HEK293T (cell line): ENCODE data around the gene SFXN4.
"Not testable (repeated sequence)": the region's sequence is repeated elsewhere in the genome, so short reads cannot be mapped to it uniquely, and the experiment has no call there.

ENCODE experiments used
- FOXK2 ChIP-seq: fragments of 450-650 bp; IDR thresholded peaks from 2 replicates; pipeline ENCODE4 v1.6.1; 2016; ENCODE audit warnings: mild to moderate bottlenecking
- FOXM1 ChIP-seq: fragments of 450-650 bp; IDR thresholded peaks from 2 replicates; pipeline ENCODE4 v1.6.1; 2017; ENCODE audit warnings: mild to moderate bottlenecking, borderline replicate concordance
- HDGF ChIP-seq: fragments of 450-650 bp; IDR thresholded peaks from 2 replicates; pipeline ENCODE4 v1.6.1; 2017; ENCODE audit warnings: antibody characterized with exemption, borderline replicate concordance
- LEF1 ChIP-seq: fragments of 450-650 bp; IDR thresholded peaks from 2 replicates; pipeline ENCODE4 v1.6.1; 2017; ENCODE audit warnings: mild to moderate bottlenecking, borderline replicate concordance
- SP1 ChIP-seq: fragments of 450-650 bp; IDR thresholded peaks from 2 replicates; pipeline ENCODE4 v1.6.1; 2017
- SUZ12 ChIP-seq: fragments of 450-650 bp; IDR thresholded peaks from 2 replicates; pipeline ENCODE4 v1.6.1; 2016; ENCODE audit warnings: mild to moderate bottlenecking
- TARDBP ChIP-seq: fragments of 450-650 bp; IDR thresholded peaks from 2 replicates; pipeline ENCODE4 v1.6.1; 2016
- ZNF384 ChIP-seq: fragments of 450-650 bp; IDR thresholded peaks from 2 replicates; pipeline ENCODE4 v1.6.1; 2016
- TF ChIP-seq, protein P1 (sequence below): fragments of 450-650 bp; IDR thresholded peaks from 2 replicates; pipeline ENCODE4 v1.6.1; 2016

GRCh38 chr10:119151601-119152000 is 13.9 kb downstream of the SFXN4 start:
- not testable (repeated sequence) for TF ChIP-seq FOXK2, FOXM1, HDGF, SP1, SUZ12, ZNF384, TARDBP, LEF1
- TF ChIP-seq, protein P1, sequence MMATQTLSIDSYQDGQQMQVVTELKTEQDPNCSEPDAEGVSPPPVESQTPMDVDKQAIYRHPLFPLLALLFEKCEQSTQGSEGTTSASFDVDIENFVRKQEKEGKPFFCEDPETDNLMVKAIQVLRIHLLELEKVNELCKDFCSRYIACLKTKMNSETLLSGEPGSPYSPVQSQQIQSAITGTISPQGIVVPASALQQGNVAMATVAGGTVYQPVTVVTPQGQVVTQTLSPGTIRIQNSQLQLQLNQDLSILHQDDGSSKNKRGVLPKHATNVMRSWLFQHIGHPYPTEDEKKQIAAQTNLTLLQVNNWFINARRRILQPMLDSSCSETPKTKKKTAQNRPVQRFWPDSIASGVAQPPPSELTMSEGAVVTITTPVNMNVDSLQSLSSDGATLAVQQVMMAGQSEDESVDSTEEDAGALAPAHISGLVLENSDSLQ = not testable (repeated sequence)
